Measurements from ENCODE around the gene GPR35.

GPR35 gene

DNA sequence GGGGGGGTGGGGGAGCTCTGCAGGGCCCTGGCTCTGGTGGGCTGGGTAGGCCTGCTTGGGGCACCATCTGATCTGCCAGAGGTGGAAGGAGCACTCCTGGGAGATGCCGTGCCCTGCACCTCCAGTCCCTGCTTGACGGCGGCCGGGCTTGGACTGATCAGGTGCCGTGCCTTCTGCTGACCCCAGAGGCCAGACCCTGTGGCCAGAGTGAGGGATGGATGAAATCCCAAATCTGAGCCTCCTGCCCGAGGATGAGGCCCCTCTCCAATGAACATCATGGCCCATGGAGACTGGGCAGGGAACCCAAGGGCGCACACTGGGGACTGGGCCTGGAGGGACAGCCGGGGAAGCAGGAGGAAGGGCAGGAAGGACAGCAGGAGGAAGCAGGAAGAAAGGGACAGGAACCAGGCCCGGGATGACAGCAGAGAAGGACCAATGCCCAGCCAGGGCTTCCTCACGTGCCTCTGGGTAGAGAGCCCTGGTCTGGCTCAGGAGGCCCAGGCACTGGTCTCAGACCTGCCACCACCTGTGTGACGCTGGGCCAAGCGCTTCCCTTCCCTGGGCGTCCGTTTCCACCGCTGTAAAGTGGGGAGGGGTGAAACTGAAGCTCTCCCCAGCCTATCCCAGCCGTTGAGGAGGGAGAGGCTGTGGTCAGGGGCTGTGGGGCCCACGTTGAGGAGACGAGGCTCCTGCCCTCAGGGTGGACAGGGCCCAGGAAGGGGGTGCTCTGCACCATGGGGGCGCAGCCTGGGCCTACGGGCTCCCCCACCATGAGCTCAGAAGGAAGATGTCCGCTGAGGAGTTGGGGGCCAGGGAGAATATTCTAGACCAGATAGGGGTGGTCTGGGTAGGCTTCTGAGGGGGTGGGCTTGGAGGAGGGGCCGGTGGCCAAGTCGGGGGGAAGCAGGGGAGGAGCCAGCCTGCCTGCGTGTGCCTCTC is 1.0 kb upstream of the GPR35 start:
- DNase-seq (ENCODE audit: low spot score), result no peak

DNA sequence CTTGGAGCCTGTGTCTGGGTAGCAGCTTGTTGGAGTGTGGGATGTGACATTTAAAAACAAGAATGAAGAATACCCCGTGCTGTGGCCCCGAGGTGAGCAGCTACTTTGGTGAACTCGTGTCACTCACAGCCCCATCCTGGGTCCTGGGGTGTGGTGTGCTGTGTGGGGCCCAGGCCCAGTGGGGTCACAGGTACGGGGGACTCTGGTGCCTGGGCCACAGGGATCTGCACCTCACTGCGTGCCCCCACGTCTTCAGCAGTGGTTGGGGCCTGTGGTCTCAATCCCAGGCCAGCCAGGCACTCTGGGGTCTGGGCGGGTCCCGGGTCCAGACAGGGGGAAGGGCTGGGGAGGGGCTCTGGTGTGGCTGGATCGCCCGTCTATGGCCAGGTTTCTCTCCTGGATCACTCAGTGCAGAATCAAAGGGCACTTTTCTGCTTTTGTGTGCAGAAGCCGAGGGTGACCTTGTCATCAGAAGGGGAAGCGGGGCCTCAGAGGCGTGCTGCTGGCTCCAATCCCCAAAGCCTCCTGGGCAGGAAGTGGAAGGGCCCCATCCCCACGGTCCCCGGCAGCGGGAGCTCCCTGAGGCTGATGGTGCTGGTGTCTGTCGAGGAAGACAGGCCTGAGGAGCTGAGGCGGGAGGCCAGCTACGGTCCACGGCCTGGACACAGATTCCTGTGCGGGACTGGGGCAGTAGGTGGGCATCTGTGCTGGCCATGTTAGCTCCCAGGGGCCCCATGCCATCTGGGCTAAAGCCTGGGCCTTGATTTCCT is 1.4 kb downstream of the GPR35 start:
- DNase-seq (ENCODE audit: low spot score), result no peak

- DNase-seq (ENCODE audit: low spot score), result no peak
Measured at GRCh38 chr2:240627736-240628506, 2.6 kb downstream of the GPR35 start.

DNA sequence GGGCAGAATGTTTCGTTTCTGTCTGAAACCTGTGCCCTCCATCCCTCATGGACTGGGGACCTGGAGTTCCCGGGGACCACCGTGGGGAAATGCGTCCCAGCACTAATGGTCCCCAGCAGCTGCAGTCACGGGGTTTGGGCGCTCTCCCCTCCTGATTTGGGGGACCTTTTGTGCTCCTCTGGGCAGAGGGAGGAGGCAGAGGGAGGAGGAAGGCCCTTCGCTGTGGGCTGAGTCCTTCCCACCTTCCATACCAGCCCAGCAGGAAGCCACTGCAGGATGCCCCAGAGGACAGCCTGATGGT is 3.2 kb downstream of the GPR35 start:
- DNase-seq (ENCODE audit: low spot score), result no peak

DNA sequence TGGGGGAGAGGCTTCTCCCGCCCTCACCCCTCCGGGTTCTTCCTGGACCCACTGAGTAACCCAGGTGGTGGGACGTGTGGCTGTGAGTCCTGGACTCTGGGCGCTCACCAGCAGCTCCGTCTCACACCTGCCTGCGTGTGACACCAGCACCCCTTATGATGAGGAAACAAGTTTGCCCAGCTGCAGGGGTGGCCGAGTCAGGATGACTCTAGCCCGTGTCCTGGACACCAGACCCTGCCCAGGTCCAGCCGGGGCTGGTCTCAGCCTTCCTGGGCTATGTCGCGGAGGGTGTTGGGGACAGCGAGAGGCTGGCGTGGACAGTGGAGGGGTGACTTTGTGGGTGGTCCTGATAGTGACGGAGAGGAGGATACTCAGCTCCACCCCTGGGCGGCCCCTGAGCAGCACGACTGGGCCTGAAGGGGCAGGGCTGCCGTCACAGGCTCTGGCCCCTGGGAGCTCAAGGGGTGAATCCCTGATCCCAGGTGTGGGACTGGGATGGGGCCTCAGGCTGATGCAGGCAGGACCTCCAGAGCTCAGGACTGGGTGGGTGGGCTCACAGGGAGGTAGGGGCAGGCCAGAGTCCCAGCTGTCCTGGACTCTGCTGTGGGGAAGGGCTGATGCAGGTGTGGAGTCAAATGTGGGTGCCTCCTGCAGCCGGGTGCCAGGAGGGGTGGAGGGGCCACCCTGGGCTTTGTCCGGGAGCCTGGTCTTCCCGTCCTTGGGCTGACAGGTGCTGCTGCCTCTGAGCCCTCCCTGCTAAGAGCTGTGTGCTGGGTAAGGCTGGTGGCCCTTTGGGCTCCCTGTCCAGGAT is 3.7 kb downstream of the GPR35 start:
- DNase-seq (ENCODE audit: low spot score), result no peak

GRCh38 chr2:240629619-240629967 is 4.3 kb downstream of the GPR35 start:
- no peak for DNase-seq (ENCODE audit: low spot score)

GRCh38 chr2:240629968-240630770 is 4.9 kb downstream of the GPR35 start:
- no peak for DNase-seq (ENCODE audit: low spot score)

DNA sequence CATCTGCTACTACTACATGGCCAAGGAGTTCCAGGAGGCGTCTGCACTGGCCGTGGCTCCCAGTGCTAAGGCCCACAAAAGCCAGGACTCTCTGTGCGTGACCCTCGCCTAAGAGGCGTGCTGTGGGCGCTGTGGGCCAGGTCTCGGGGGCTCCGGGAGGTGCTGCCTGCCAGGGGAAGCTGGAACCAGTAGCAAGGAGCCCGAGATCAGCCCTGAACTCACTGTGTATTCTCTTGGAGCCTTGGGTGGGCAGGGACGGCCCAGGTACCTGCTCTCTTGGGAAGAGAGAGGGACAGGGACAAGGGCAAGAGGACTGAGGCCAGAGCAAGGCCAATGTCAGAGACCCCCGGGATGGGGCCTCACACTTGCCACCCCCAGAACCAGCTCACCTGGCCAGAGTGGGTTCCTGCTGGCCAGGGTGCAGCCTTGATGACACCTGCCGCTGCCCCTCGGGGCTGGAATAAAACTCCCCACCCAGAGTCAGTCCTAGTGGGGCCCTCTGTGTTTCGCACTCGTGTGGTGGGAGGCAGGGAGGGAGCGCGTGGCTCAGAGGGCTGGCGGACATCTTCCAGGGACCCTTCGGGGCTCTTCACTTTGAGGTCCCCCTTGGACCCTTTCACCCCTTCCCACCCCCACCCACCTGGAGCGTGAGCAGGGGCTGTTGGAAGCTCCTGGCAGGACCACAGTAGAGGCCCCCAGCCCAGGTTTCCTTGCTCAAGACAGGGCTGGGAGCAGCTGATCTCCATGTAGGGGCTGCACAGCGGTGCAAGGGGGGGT is 5.7 kb downstream of the GPR35 start:
- DNase-seq (ENCODE audit: low spot score), result no peak

DNA sequence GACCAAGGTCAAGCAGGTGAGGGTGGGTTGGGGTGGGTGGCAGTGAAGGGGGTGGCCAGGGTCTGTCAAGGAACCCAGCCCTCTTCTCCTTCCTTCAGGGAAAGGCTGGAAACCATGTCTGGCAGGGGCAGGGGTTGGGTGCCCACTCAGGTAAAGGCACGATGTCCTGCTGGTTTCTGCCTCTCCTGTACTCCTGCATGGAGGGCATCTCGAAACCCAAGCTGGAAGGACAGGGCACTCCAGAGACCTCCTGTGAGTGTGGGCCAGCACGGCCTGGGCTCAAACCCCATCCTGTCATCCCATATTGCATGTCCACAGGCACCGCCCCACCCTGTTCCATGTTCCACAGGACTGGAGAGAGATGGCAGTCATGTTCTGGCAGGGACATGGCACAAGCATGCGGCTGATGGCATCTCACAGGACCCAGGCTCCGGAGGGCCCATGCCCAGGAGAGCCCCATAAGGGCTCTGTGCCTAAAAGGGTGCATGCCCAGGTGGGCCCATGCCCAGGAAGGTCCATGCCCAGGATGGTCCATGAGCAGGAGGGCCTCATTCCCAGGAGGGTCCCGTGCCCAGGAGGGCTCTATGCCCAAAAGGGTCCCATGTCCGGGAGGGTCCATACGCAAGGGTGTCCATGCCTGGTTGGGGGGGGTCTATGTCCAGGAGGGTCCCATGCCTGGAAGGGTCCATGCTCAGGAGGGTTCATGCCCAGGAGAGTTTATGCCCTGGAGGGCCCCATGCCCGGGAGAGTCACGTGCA is 6.4 kb downstream of the GPR35 start:
- no peak for DNase-seq (ENCODE audit: low spot score)

- no peak for DNase-seq (ENCODE audit: low spot score)
Measured at GRCh38 chr2:240632306-240632721, 7.0 kb downstream of the GPR35 start.

- DNase-seq (ENCODE audit: low spot score), result no peak
Measured at GRCh38 chr2:240635121-240635997, 10.1 kb downstream of the GPR35 start.

GRCh38 chr2:240635998-240636547 is 10.8 kb downstream of the GPR35 start:
- no peak for DNase-seq (ENCODE audit: low spot score)

GRCh38 chr2:240636563-240637115 is 11.4 kb downstream of the GPR35 start:
- no peak for DNase-seq (ENCODE audit: low spot score)

GRCh38 chr2:240637116-240637900 is 12.0 kb downstream of the GPR35 start:
- no peak for DNase-seq (ENCODE audit: low spot score)

- no peak for DNase-seq (ENCODE audit: low spot score)
Measured at GRCh38 chr2:240637901-240638345, 12.6 kb downstream of the GPR35 start.

GRCh38 chr2:240638512-240639160 is 13.4 kb downstream of the GPR35 start:
- DNase-seq (ENCODE audit: low spot score), result no peak
